Skeletal muscle cell (primary cell): ENCODE data around the gene SLX4.

ENCODE experiments used
- DNase-seq: peaks from one replicate; pipeline ENCODE4 v3.0.0-alpha.2; 2010; ENCODE audit warnings: low read depth
- H3K4me3 ChIP-seq: 2 replicates; pipeline ENCODE4 v1.5.1; 2011; ENCODE audit warnings: low read depth, mild to moderate bottlenecking, control low read depth, low read length, moderate library complexity

The SLX4 gene

DNA sequence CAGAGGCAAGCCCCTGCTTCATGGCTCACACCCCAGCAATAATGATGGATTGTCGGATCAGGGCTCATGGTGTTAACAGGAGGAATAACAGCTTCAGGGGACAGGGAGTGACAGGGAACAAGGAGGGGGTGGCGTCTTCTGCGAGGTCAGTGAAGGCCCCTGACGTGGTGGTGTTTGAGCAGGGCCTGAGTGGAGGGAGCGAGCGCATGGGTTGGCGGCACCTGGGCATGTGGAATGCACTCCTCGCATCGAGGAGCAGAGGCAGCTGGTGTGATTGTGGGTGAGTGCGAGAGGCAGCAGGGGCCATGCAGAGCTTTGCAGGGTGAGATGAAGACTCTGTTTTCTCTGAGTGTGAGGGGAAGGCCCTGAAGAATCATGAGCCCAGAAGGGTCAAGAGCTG lies 77.3 kb downstream of the SLX4 start:
- DNase-seq = no peak
- H3K4me3 ChIP-seq = no peak overlapping the region

DNA sequence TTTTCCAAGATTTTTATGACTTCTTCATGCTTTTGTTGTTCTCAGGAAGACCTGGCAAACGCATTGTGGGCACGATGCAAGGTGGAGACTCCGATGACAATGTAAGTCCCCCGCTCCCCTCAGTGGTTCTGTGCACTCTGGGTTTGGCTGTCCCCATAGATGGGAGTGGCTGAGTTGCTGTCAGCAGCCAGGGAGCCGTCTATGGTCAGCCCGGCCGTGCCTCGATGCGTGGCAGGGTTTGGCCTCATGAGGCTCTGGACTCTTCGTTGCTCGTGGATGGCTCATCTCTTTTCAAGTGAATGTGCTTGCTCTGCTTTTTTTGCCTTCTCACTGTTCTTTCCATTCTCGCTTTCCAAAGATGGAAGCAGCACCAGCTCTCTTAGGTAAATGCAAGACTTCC lies 78.7 kb downstream of the SLX4 start:
- H3K4me3 ChIP-seq = no peak overlapping the region
- DNase-seq = no peak
